A549 (cell line): ENCODE data around the gene CABP1. TPM values are rescaled to one million over a fixed set of nuclear protein-coding genes. Genes with fewer than 3 reads are reported as not detected.
A peak's percentile ranks its signal among the peaks of the same experiment; 100 is the strongest.

Experiments used
- ATOH8 ChIP-seq: fragments of 250-450 bp; sonication (Bioruptor Pico); IDR thresholded peaks from 2 replicates; pipeline ENCODE4 v1.5.0; 2020; ENCODE audit warnings: low read depth, mild to moderate bottlenecking, moderate library complexity
- ELK1 ChIP-seq: fragments of 150-350 bp; IDR thresholded peaks from 2 replicates; pipeline ENCODE4 v1.6.1; 2014; ENCODE audit warnings: low read depth, mild to moderate bottlenecking, low read length
- MAFK ChIP-seq: fragments of 450-650 bp; IDR thresholded peaks from 2 replicates; pipeline ENCODE4 v1.6.1; 2014; ENCODE audit not compliant: partially characterized antibody
- RARB ChIP-seq: fragments of 250-450 bp; sonication (Bioruptor Pico); IDR thresholded peaks from 2 replicates; pipeline ENCODE4 v1.8.0; 2021; ENCODE audit warnings: mild to moderate bottlenecking, moderate library complexity
- REST ChIP-seq: fragments of 200-600 bp; sonication (generic); IDR thresholded peaks from 2 replicates; pipeline ENCODE4 v1.6.1; 2016; ENCODE audit warnings: antibody characterized with exemption, mild to moderate bottlenecking, moderate library complexity
- SMC3 ChIP-seq: fragments of >200 bp; sonication (Bioruptor Twin); formaldehyde crosslinking; IDR thresholded peaks from 3 replicates; pipeline ENCODE4 v1.6.1; 2018; ENCODE audit warnings: inconsistent platforms
- ZSCAN20 ChIP-seq: fragments of 250-450 bp; sonication (Bioruptor Pico); IDR thresholded peaks from 2 replicates; pipeline ENCODE4 v1.8.0; 2022; ENCODE audit warnings: mild to moderate bottlenecking, moderate library complexity
- polyA plus RNA-seq, 4 experiments: library from polyadenylated mRNA; depleted of rRNA in 3 of 4; stranded (reverse); fragments of >200 nt; fragmentation: RNase III in 1 of 4; extraction: RNeasy Plus Mini Kit Qiagen cat#74134 plus additional on column Dnase treatment in 1 of 4; gene quantifications; 2 replicates in 3 of 4; 3 replicates in 1 of 4; pipeline ENCODE4 v1.2.3, GENCODE V29; 2011 to 2017

CABP1 gene
- polyA plus RNA-seq, 2 of the 4 experiments (the other 2 are of a cell fraction) = 0.15 to 0.22 TPM

GRCh38 chr12:120713861-120714482 lies 73.5 kb downstream of the CABP1 start (continued):
- no peak for TF ChIP-seq ATOH8 (CRISPR knock-in tag)
- TF ChIP-seq ZSCAN20 (CRISPR knock-in tag) = no peak
- TF ChIP-seq REST = no peak
- no peak for TF ChIP-seq RARB (CRISPR knock-in tag)
- peak; percentile 88 for TF ChIP-seq SMC3
- no peak for TF ChIP-seq MAFK
- no peak for TF ChIP-seq ELK1

Other genes starting within 250 kb of the CABP1 start
- 948 and 1,287 TPM in 2 replicates for gene COX6A1, start 202.5 kb upstream of the CABP1 start, polyA plus RNA-seq (2011; rRNA removed)
- gene COX6A1, start 202.5 kb upstream of the CABP1 start, polyA plus RNA-seq (2017; fragmentation: RNase III; extraction: RNeasy Plus Mini Kit Qiagen cat#74134 plus additional on column Dnase treatment) = 709 to 768 TPM (median 759 TPM) in 3 replicates
- 97.9 and 114 TPM in 2 replicates for gene TRIAP1, start 194.2 kb upstream of the CABP1 start, polyA plus RNA-seq (2011; rRNA removed)
- 70.9 to 81.9 TPM (median 72.3 TPM) in 3 replicates for gene TRIAP1, start 194.2 kb upstream of the CABP1 start, polyA plus RNA-seq (2017; fragmentation: RNase III; extraction: RNeasy Plus Mini Kit Qiagen cat#74134 plus additional on column Dnase treatment)
- 39.9 and 40.6 TPM in 2 replicates for gene GATC, start 194.2 kb upstream of the CABP1 start, polyA plus RNA-seq (2011; rRNA removed)
- gene GATC, start 194.2 kb upstream of the CABP1 start, polyA plus RNA-seq (2017; fragmentation: RNase III; extraction: RNeasy Plus Mini Kit Qiagen cat#74134 plus additional on column Dnase treatment) = 19.7 to 22.5 TPM (median 20.6 TPM) in 3 replicates
- 173 and 218 TPM in 2 replicates for gene SRSF9, start 170.9 kb upstream of the CABP1 start, polyA plus RNA-seq (2011; rRNA removed)
- 288 to 316 TPM (median 306 TPM) in 3 replicates for gene SRSF9, start 170.9 kb upstream of the CABP1 start, polyA plus RNA-seq (2017; fragmentation: RNase III; extraction: RNeasy Plus Mini Kit Qiagen cat#74134 plus additional on column Dnase treatment)
- gene DYNLL1, start 144.5 kb upstream of the CABP1 start, polyA plus RNA-seq (2011; rRNA removed) = 744 and 825 TPM in 2 replicates
- gene DYNLL1, start 144.5 kb upstream of the CABP1 start, polyA plus RNA-seq (2017; fragmentation: RNase III; extraction: RNeasy Plus Mini Kit Qiagen cat#74134 plus additional on column Dnase treatment) = 700 to 848 TPM (median 735 TPM) in 3 replicates
- 84.9 and 100.0 TPM in 2 replicates for gene COQ5, start 111.5 kb upstream of the CABP1 start, polyA plus RNA-seq (2011; rRNA removed)
- 46.6 to 49.6 TPM (median 48.9 TPM) in 3 replicates for gene COQ5, start 111.5 kb upstream of the CABP1 start, polyA plus RNA-seq (2017; fragmentation: RNase III; extraction: RNeasy Plus Mini Kit Qiagen cat#74134 plus additional on column Dnase treatment)
- 118 and 137 TPM in 2 replicates for gene RNF10, start 106.3 kb upstream of the CABP1 start, polyA plus RNA-seq (2011; rRNA removed)
- 87.0 to 101 TPM (median 99.3 TPM) in 3 replicates for gene RNF10, start 106.3 kb upstream of the CABP1 start, polyA plus RNA-seq (2017; fragmentation: RNase III; extraction: RNeasy Plus Mini Kit Qiagen cat#74134 plus additional on column Dnase treatment)
- 111 and 133 TPM in 2 replicates for gene POP5, start 59.2 kb upstream of the CABP1 start, polyA plus RNA-seq (2011; rRNA removed)
- 82.4 to 84.5 TPM (median 84.4 TPM) in 3 replicates for gene POP5, start 59.2 kb upstream of the CABP1 start, polyA plus RNA-seq (2017; fragmentation: RNase III; extraction: RNeasy Plus Mini Kit Qiagen cat#74134 plus additional on column Dnase treatment)
- gene MLEC, start 46.5 kb downstream of the CABP1 start, polyA plus RNA-seq (2011; rRNA removed) = 89.1 and 140 TPM in 2 replicates
- gene MLEC, start 46.5 kb downstream of the CABP1 start, polyA plus RNA-seq (2017; fragmentation: RNase III; extraction: RNeasy Plus Mini Kit Qiagen cat#74134 plus additional on column Dnase treatment) = 117 to 126 TPM (median 121 TPM) in 3 replicates
- 37.5 and 41.5 TPM in 2 replicates for gene UNC119B, start 69.8 kb downstream of the CABP1 start, polyA plus RNA-seq (2011; rRNA removed)
- 22.1 to 27.0 TPM (median 25.8 TPM) in 3 replicates for gene UNC119B, start 69.8 kb downstream of the CABP1 start, polyA plus RNA-seq (2017; fragmentation: RNase III; extraction: RNeasy Plus Mini Kit Qiagen cat#74134 plus additional on column Dnase treatment)
- 7.0 and 7.9 TPM in 2 replicates for gene ACADS, start 85.2 kb downstream of the CABP1 start, polyA plus RNA-seq (2011; rRNA removed)
- gene ACADS, start 85.2 kb downstream of the CABP1 start, polyA plus RNA-seq (2017; fragmentation: RNase III; extraction: RNeasy Plus Mini Kit Qiagen cat#74134 plus additional on column Dnase treatment) = 8.4 to 9.3 TPM (median 9.1 TPM) in 3 replicates